Trophoblast cell (in vitro differentiated cells and primary cell): ENCODE data around the gene OR11A1.

ENCODE experiments used
- DNase-seq, 2 donors: peaks; one replicate each; pipeline ENCODE4 v3.0.0-alpha.2; 2016
- H2AFZ ChIP-seq: 2 replicates; pipeline ENCODE4 v1.6.1; 2013; ENCODE audit warnings: low read length, moderate library complexity, mild to moderate bottlenecking; ENCODE audit not compliant: insufficient read depth, poor library complexity
- H2AK5ac ChIP-seq: 2 replicates; pipeline ENCODE4 v1.6.1; 2013; ENCODE audit warnings: mild to moderate bottlenecking, low read length
- H2BK120ac ChIP-seq: 2 replicates; pipeline ENCODE4 v1.6.1; 2013; ENCODE audit warnings: low read length, mild to moderate bottlenecking, moderate library complexity; ENCODE audit not compliant: insufficient read depth, poor library complexity
- H2BK12ac ChIP-seq: 2 replicates; pipeline ENCODE4 v1.6.1; 2013; ENCODE audit warnings: mild to moderate bottlenecking, low read length, moderate library complexity
- H2BK5ac ChIP-seq: 2 replicates; pipeline ENCODE4 v1.6.1; 2013; ENCODE audit warnings: low read length, low read depth, moderate library complexity, mild to moderate bottlenecking; ENCODE audit not compliant: poor library complexity
- H3K14ac ChIP-seq: 2 replicates; pipeline ENCODE4 v1.6.1; 2013; ENCODE audit warnings: mild to moderate bottlenecking, low read length
- H3K18ac ChIP-seq: 2 replicates; pipeline ENCODE4 v1.6.1; 2013; ENCODE audit warnings: mild to moderate bottlenecking, low read length
- H3K23ac ChIP-seq: 2 replicates; pipeline ENCODE4 v1.6.1; 2013; ENCODE audit warnings: low read length
- H3K27ac ChIP-seq: 2 replicates; pipeline ENCODE4 v1.5.1; 2013; ENCODE audit warnings: low read depth, mild to moderate bottlenecking, inconsistent platforms, low read length, moderate library complexity
- H3K27me3 ChIP-seq: 2 replicates; pipeline ENCODE4 v1.6.1; 2013; ENCODE audit warnings: inconsistent platforms, mild to moderate bottlenecking, low read length, moderate library complexity; ENCODE audit not compliant: insufficient read depth
- H3K36me3 ChIP-seq, 2 experiments: 1 replicate in 1 of 2; 2 replicates in 1 of 2; pipeline ENCODE4 v1.6.1; 2013; ENCODE audit warnings: low read length in 2 of 2, mild to moderate bottlenecking in 2 of 2, moderate library complexity in 1 of 2; ENCODE audit not compliant: insufficient read depth in 2 of 2, control insufficient read depth in 1 of 2
- H3K4ac ChIP-seq: 2 replicates; pipeline ENCODE4 v1.6.1; 2013; ENCODE audit warnings: low read depth, mild to moderate bottlenecking, low read length, moderate library complexity
- H3K4me1 ChIP-seq, 2 experiments: 1 replicate in 1 of 2; 2 replicates in 1 of 2; pipeline ENCODE4 v1.6.1; 2013; ENCODE audit warnings: low read length in 2 of 2, mild to moderate bottlenecking in 2 of 2, moderate library complexity in 1 of 2; ENCODE audit not compliant: insufficient read depth in 2 of 2, control insufficient read depth in 1 of 2
- H3K4me2 ChIP-seq: 2 replicates; pipeline ENCODE4 v1.6.1; 2013; ENCODE audit warnings: inconsistent platforms, mild to moderate bottlenecking, low read length, moderate library complexity
- H3K4me3 ChIP-seq: 2 replicates; pipeline ENCODE4 v1.5.1; 2013; ENCODE audit warnings: mild to moderate bottlenecking, low read depth, low read length, inconsistent platforms
- H3K79me1 ChIP-seq: one replicate; pipeline ENCODE4 v1.6.1; 2013; ENCODE audit warnings: low read length
- H3K79me2 ChIP-seq: 2 replicates; pipeline ENCODE4 v1.6.1; 2013; ENCODE audit warnings: low read length, mild to moderate bottlenecking; ENCODE audit not compliant: control insufficient read depth, insufficient read depth, poor library complexity
- H3K9ac ChIP-seq: 2 replicates; pipeline ENCODE4 v1.6.1; 2013; ENCODE audit warnings: mild to moderate bottlenecking, low read length
- H3K9me3 ChIP-seq: 2 replicates; pipeline ENCODE4 v1.6.1; 2013; ENCODE audit warnings: low read depth, mild to moderate bottlenecking, control low read depth, inconsistent platforms, low read length; ENCODE audit not compliant: insufficient read depth
- H4K12ac ChIP-seq: 2 replicates; pipeline ENCODE4 v1.6.1; 2013; ENCODE audit warnings: low read depth, mild to moderate bottlenecking, low read length, moderate library complexity
- H4K8ac ChIP-seq: 2 replicates; pipeline ENCODE4 v1.6.1; 2013; ENCODE audit warnings: low read depth, mild to moderate bottlenecking, low read length, moderate library complexity
- H4K91ac ChIP-seq: one replicate; pipeline ENCODE4 v1.6.1; 2013; ENCODE audit warnings: low read depth, mild to moderate bottlenecking, low read length, moderate library complexity
- WGBS: extraction: QIAGEN DNeasy Blood & Tissue Kit; methylation state at CpG from one replicate; pipeline ENCODE4 v1.1.7; 2013; ENCODE audit warnings: missing lambda C conversion rate; ENCODE audit not compliant: insufficient read length, insufficient coverage; ENCODE audit errors: extremely low coverage; 5-methylcytosine and 5-hydroxymethylcytosine counted together

The OR11A1 gene

GRCh38 chr6:29465801-29466200, 8.9 kb upstream of the OR11A1 start:
- H3K9me3 ChIP-seq, result no peaks in the 10 kb centered on the region
- H3K4me2 ChIP-seq, result no peak overlapping the region
- no peak overlapping the region for H3K23ac ChIP-seq
- H3K4me1 ChIP-seq, result peaks cover 0 to 2% of the 10 kb centered on the region in 2 experiments
- no peak overlapping the region for H3K4ac ChIP-seq
- no CpG with 5 or more reads among the region's 2 CpGs for WGBS
- H4K91ac ChIP-seq, result no peak overlapping the region
- no peak overlapping the region for H3K4me3 ChIP-seq
- no peaks in the 10 kb centered on the region for H3K27me3 ChIP-seq
- no peak overlapping the region for H2BK12ac ChIP-seq
- no peak overlapping the region for H3K14ac ChIP-seq
- H2AK5ac ChIP-seq, result no peak overlapping the region
- no peak overlapping the region for H2AFZ ChIP-seq
- no peaks in the 10 kb centered on the region for H3K79me2 ChIP-seq
- H4K12ac ChIP-seq, result no peak overlapping the region
- no peaks in the 10 kb centered on the region for H3K36me3 ChIP-seq
- no peak overlapping the region for H4K8ac ChIP-seq
- H2BK120ac ChIP-seq, result no peak overlapping the region
- H3K9ac ChIP-seq, result no peak overlapping the region
- H3K18ac ChIP-seq, result no peak overlapping the region
- no peaks in the 10 kb centered on the region for H3K79me1 ChIP-seq
- H3K27ac ChIP-seq, result no peak overlapping the region
- H2BK5ac ChIP-seq, result no peak overlapping the region
- no peak for DNase-seq

GRCh38 chr6:29465279-29465678, 8.4 kb upstream of the OR11A1 start:
- no peak overlapping the region for H3K14ac ChIP-seq
- no peak overlapping the region for H4K12ac ChIP-seq
- H3K79me1 ChIP-seq, result no peaks in the 10 kb centered on the region
- H3K4me2 ChIP-seq, result no peak overlapping the region
- no peak overlapping the region for H2AK5ac ChIP-seq
- H4K91ac ChIP-seq, result no peak overlapping the region
- H3K4me3 ChIP-seq, result no peak overlapping the region
- no peaks in the 10 kb centered on the region for H3K79me2 ChIP-seq
- peaks cover 0 to 2% of the 10 kb centered on the region in 2 experiments for H3K4me1 ChIP-seq
- H2BK120ac ChIP-seq, result no peak overlapping the region
- peak; percentile 29 to 85 for DNase-seq
- no peak overlapping the region for H2BK12ac ChIP-seq
- H3K18ac ChIP-seq, result no peak overlapping the region
- H2BK5ac ChIP-seq, result no peak overlapping the region
- H2AFZ ChIP-seq, result no peak overlapping the region
- H3K27me3 ChIP-seq, result no peaks in the 10 kb centered on the region
- WGBS, result no CpG with 5 or more reads among the region's 2 CpGs
- H4K8ac ChIP-seq, result no peak overlapping the region
- no peak overlapping the region for H3K27ac ChIP-seq
- H3K9me3 ChIP-seq, result no peaks in the 10 kb centered on the region
- no peak overlapping the region for H3K23ac ChIP-seq
- H3K36me3 ChIP-seq, result no peaks in the 10 kb centered on the region
- no peak overlapping the region for H3K4ac ChIP-seq
- H3K9ac ChIP-seq, result no peak overlapping the region

GRCh38 chr6:29462022-29462421, 5.2 kb upstream of the OR11A1 start:
- Histone ChIP-seq H3K27ac (no peak overlapping the region), H2BK12ac (no peak overlapping the region), H2BK5ac (no peak overlapping the region), H3K27me3 (no peaks in the 10 kb centered on the region), H2AK5ac (no peak overlapping the region), H3K14ac (no peak overlapping the region), H3K4me1 (peaks cover 0 to 2% of the 10 kb centered on the region in 2 experiments), H3K4me3 (no peak overlapping the region), H4K8ac (no peak overlapping the region), H3K4ac (no peak overlapping the region), H3K79me1 (no peaks in the 10 kb centered on the region), H3K9me3 (no peaks in the 10 kb centered on the region), H4K91ac (no peak overlapping the region), H2BK120ac (no peak overlapping the region), H3K36me3 (no peaks in the 10 kb centered on the region), H3K79me2 (no peaks in the 10 kb centered on the region), H3K23ac (no peak overlapping the region), H3K18ac (no peak overlapping the region), H4K12ac (no peak overlapping the region), H3K9ac (no peak overlapping the region), H2AFZ (no peak overlapping the region), H3K4me2 (no peak overlapping the region)
- no CpG with 5 or more reads among the region's 6 CpGs for WGBS
- DNase-seq, result no peak

- Histone ChIP-seq H3K4me3 (no peak overlapping the region), H4K12ac (no peak overlapping the region), H3K14ac (no peak overlapping the region), H3K27me3 (no peaks in the 10 kb centered on the region), H4K8ac (no peak overlapping the region), H4K91ac (no peak overlapping the region), H3K23ac (no peak overlapping the region), H2AFZ (no peak overlapping the region), H3K79me1 (no peaks in the 10 kb centered on the region), H3K36me3 (no peaks in the 10 kb centered on the region), H3K18ac (no peak overlapping the region), H3K79me2 (no peaks in the 10 kb centered on the region), H3K9me3 (no peaks in the 10 kb centered on the region), H2BK12ac (no peak overlapping the region), H3K4ac (no peak overlapping the region), H2BK5ac (no peak overlapping the region), H2AK5ac (no peak overlapping the region), H2BK120ac (no peak overlapping the region), H3K4me1 (peaks cover 0 to 2% of the 10 kb centered on the region in 2 experiments), H3K9ac (no peak overlapping the region), H3K27ac (no peak overlapping the region), H3K4me2 (no peak overlapping the region)
- no peak for DNase-seq
- WGBS, result no CpG with 5 or more reads among the region's 5 CpGs
Measured at GRCh38 chr6:29461021-29461814, 4.3 kb upstream of the OR11A1 start.
